Fibroblast of lung (primary cell): ENCODE results near the gene LNX2. TPM values are rescaled to one million over a fixed set of nuclear protein-coding genes. Genes with fewer than 3 reads are reported as not detected.
A peak's percentile ranks its signal among the peaks of the same experiment; 100 is the strongest.

Source experiments
- DNase-seq, 2 donors: peaks; one replicate each; pipeline versions ENCODE4 v3.0.0 to v3.0.0-alpha.2; 2010; ENCODE audit warnings: low read depth in 2 of 2
- H2AFZ ChIP-seq: 2 replicates; pipeline ENCODE4 v1.5.1; 2012; ENCODE audit warnings: low read length, control low read depth, inconsistent platforms
- H3K27ac ChIP-seq: 2 replicates; pipeline ENCODE4 v1.5.1; 2011; ENCODE audit warnings: low read length, control low read depth; ENCODE audit not compliant: insufficient read depth
- H3K27me3 ChIP-seq: 2 replicates; pipeline ENCODE4 v1.5.1; 2011; ENCODE audit warnings: mild to moderate bottlenecking, low read length; ENCODE audit not compliant: control insufficient read depth, insufficient read depth
- H3K36me3 ChIP-seq: 2 replicates; pipeline ENCODE4 v1.5.1; 2011; ENCODE audit warnings: low read length; ENCODE audit not compliant: control insufficient read depth, insufficient read depth
- H3K4me1 ChIP-seq: 2 replicates; pipeline ENCODE4 v1.5.1; 2011; ENCODE audit warnings: low read length; ENCODE audit not compliant: control insufficient read depth, insufficient read depth; ENCODE audit errors: extremely low read depth
- H3K4me2 ChIP-seq: 2 replicates; pipeline ENCODE4 v1.5.1; 2011; ENCODE audit warnings: low read length, control low read depth; ENCODE audit not compliant: insufficient read depth; ENCODE audit errors: extremely low read depth
- H3K4me3 ChIP-seq, 4 experiments: fragments of 200-600 bp in 1 of 4; sonication (generic) in 1 of 4; replicated peaks in 1 of 4; 2 replicates each; pipeline ENCODE4 v1.5.1; 2011 to 2016; ENCODE audit warnings: low read length in 4 of 4, low read depth in 3 of 4, mild to moderate bottlenecking in 3 of 4, control low read depth in 2 of 4, inconsistent platforms in 1 of 4, mixed read lengths in 1 of 4; ENCODE audit not compliant: insufficient read depth in 1 of 4; ENCODE audit errors: control extremely low read depth in 1 of 4
- H3K79me2 ChIP-seq: 2 replicates; pipeline ENCODE4 v1.5.1; 2012; ENCODE audit warnings: mild to moderate bottlenecking, low read length, inconsistent platforms; ENCODE audit not compliant: control insufficient read depth, insufficient read depth
- H3K9ac ChIP-seq: 2 replicates; pipeline ENCODE4 v1.5.1; 2011; ENCODE audit warnings: mild to moderate bottlenecking, low read length, control low read depth; ENCODE audit not compliant: insufficient read depth
- H3K9me3 ChIP-seq: 2 replicates; pipeline ENCODE4 v1.5.1; 2012; ENCODE audit warnings: low read depth, low read length; ENCODE audit not compliant: control insufficient read depth, insufficient read depth
- H4K20me1 ChIP-seq: 2 replicates; pipeline ENCODE4 v1.5.1; 2011; ENCODE audit warnings: low read length; ENCODE audit not compliant: control insufficient read depth, insufficient read depth; ENCODE audit errors: extremely low read depth
- EZH2 ChIP-seq: IDR thresholded peaks from 2 replicates; pipeline ENCODE4 v1.5.1; 2012; ENCODE audit warnings: low read length, control low read depth, mild to moderate bottlenecking; ENCODE audit errors: missing control alignments
- polyA minus RNA-seq: library from RNA; depleted of rRNA, polyadenylated mRNA; stranded (reverse); fragments of >200 nt; gene quantifications from 2 replicates; pipeline ENCODE4 v1.2.3, GENCODE V29; 2011; ENCODE audit warnings: low replicate concordance
- polyA plus RNA-seq, 2 donors: library from polyadenylated mRNA; depleted of rRNA in 1 of 2; stranded (reverse) in 1 of 2; unstranded in 1 of 2; fragments of >200 nt; gene quantifications; 2 replicates each; pipeline ENCODE4 v1.2.1, GENCODE V29; 2011 to 2012; ENCODE audit warnings: missing spikeins in 1 of 2
- total RNA-seq: library from RNA; depleted of rRNA; stranded (reverse); fragments of >200 nt; gene quantifications from 2 replicates; pipeline ENCODE4 v1.2.1, GENCODE V29; 2014
- TF ChIP-seq, protein P1 (sequence below), 2 donors: IDR thresholded peaks in 1 of 2; conservative IDR thresholded peaks in 1 of 2; 1 replicate in 1 of 2; 2 replicates in 1 of 2; pipeline ENCODE4 v1.5.1; 2011 to 2012; ENCODE audit warnings: low read length in 2 of 2, control low read depth in 1 of 2, inconsistent platforms in 1 of 2, low read depth in 1 of 2, mild to moderate bottlenecking in 1 of 2

Gene LNX2
- total RNA-seq (5.6 and 7.6 TPM in 2 replicates), polyA plus RNA-seq (6.0 and 6.2 TPM in 2 replicates), polyA minus RNA-seq (6.9 and 7.2 TPM in 2 replicates)
- polyA plus RNA-seq (2012), result 3.2 and 3.6 TPM in 2 replicates

DNA sequence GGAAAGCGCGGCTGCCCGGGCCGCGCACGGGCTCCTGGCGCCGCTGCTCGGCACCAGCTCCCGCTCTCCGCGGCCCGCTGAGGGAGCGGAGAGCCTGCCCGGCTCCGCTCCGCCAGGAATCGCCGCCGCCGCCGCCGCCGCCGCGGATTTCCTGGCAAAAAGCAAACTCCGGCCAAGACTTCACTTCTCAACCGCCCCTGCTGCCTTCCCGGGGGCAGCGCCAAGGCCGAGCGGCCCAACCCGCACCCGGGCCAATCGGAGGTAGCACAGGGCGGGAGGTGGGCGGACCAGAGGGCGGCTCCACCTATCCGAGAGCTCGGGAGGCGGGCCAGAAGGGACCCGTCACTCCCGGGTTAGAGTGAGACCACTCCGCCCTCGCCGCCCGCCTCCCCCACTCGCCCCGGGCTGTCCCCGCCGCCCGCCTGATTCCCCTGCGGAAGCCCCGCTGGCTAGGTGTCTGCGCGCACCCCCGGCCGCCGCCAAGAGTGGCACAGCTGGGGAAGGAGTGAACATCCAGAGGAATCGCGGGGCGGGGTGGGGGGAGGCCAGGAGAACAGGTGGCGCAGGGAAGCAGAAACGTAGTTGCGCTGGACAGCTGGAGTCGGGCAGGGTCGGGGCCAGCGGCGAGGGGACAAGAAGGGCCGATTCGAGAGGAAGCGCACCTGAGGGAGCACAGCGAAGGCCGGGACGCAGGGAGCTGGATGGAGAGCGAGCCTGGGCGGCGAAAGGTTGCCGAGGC is at the start of gene LNX2:
LNX2 (minus strand) TSS at position 153 of the 739 bp plus-strand sequence. CDS start 38,826 bp downstream, outside the sequence.
- H2AFZ ChIP-seq, result peak within 1 kb of the TSS; percentile 92
- H3K4me2 ChIP-seq, result peak within 1 kb of the TSS; percentile 93
- peak; percentile 95 to 96 for DNase-seq
- peaks cover 2% of the 10 kb centered on the region for H3K36me3 ChIP-seq
- peak within 1 kb of the TSS; percentile 56 for H3K27ac ChIP-seq
- H3K4me1 ChIP-seq, result peaks cover 3% of the 10 kb centered on the region
- H3K9ac ChIP-seq, result peak within 1 kb of the TSS; percentile 68
- no peaks in the 10 kb centered on the region for H4K20me1 ChIP-seq
- no peaks in the 10 kb centered on the region for H3K9me3 ChIP-seq
- peak within 1 kb of the TSS; percentile 79 to 86 (median 83) for H3K4me3 ChIP-seq
- no peaks in the 10 kb centered on the region for H3K27me3 ChIP-seq
- TF ChIP-seq, protein P1, sequence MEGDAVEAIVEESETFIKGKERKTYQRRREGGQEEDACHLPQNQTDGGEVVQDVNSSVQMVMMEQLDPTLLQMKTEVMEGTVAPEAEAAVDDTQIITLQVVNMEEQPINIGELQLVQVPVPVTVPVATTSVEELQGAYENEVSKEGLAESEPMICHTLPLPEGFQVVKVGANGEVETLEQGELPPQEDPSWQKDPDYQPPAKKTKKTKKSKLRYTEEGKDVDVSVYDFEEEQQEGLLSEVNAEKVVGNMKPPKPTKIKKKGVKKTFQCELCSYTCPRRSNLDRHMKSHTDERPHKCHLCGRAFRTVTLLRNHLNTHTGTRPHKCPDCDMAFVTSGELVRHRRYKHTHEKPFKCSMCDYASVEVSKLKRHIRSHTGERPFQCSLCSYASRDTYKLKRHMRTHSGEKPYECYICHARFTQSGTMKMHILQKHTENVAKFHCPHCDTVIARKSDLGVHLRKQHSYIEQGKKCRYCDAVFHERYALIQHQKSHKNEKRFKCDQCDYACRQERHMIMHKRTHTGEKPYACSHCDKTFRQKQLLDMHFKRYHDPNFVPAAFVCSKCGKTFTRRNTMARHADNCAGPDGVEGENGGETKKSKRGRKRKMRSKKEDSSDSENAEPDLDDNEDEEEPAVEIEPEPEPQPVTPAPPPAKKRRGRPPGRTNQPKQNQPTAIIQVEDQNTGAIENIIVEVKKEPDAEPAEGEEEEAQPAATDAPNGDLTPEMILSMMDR (conservative IDR thresholded peaks at IDR 0.05 in 1 of 2, IDR thresholded peaks at IDR 0.05 in 1 of 2; ENCODE audit: low read depth in 1 of 2, low read length in 2 of 2), result no peak
- TF ChIP-seq EZH2, result no peak
- peaks cover 40% of the 10 kb centered on the region for H3K79me2 ChIP-seq

- Histone ChIP-seq H4K20me1 (no peaks in the 10 kb centered on the region), H2AFZ (no peak overlapping the region), H3K4me3 (no peak overlapping the region), H3K9me3 (no peaks in the 10 kb centered on the region), H3K4me1 (no peaks in the 10 kb centered on the region), H3K9ac (no peak overlapping the region), H3K27ac (no peak overlapping the region), H3K27me3 (no peaks in the 10 kb centered on the region), H3K4me2 (no peak overlapping the region), H3K79me2 (no peaks in the 10 kb centered on the region), H3K36me3 (no peaks in the 10 kb centered on the region)
- peak in 1 of 2 donors; percentile 33 for DNase-seq
- TF ChIP-seq, protein P1 (conservative IDR thresholded peaks at IDR 0.05 in 1 of 2, IDR thresholded peaks at IDR 0.05 in 1 of 2; ENCODE audit: low read depth in 1 of 2, low read length in 2 of 2), result no peak
These were observed 47.6 kb upstream of the LNX2 start for GRCh38 chr13:27667946-27668345.

- Histone ChIP-seq H3K79me2 (no peaks in the 10 kb centered on the region), H4K20me1 (no peaks in the 10 kb centered on the region), H3K9ac (no peak overlapping the region), H3K4me3 (no peak overlapping the region), H3K9me3 (no peaks in the 10 kb centered on the region), H3K4me2 (no peak overlapping the region), H2AFZ (no peak overlapping the region), H3K4me1 (no peaks in the 10 kb centered on the region), H3K27ac (no peak overlapping the region), H3K27me3 (no peaks in the 10 kb centered on the region), H3K36me3 (no peaks in the 10 kb centered on the region)
- TF ChIP-seq, protein P1 (conservative IDR thresholded peaks at IDR 0.05 in 1 of 2, IDR thresholded peaks at IDR 0.05 in 1 of 2; ENCODE audit: low read depth in 1 of 2, low read length in 2 of 2), result no peak
- TF ChIP-seq EZH2, result no peak
- DNase-seq, result no peak
These were observed 46.6 kb upstream of the LNX2 start for GRCh38 chr13:27666951-27667350.
